H54 (cell line): ENCODE data around the gene ADGRD1.

ENCODE experiments used
- DNase-seq: peaks from one replicate; pipeline ENCODE4 v3.0.0; 2011; ENCODE audit warnings: low spot score, mixed read lengths; ENCODE audit not compliant: insufficient read length
- FAIRE-seq: peaks from 3 replicates; lab custom pipeline; 2011; peaks lifted over from hg19 to GRCh38; lab: Jason Lieb, UNC
- POLR2A ChIP-seq: IDR thresholded peaks from 2 replicates; pipeline ENCODE4 v1.6.1; 2011; ENCODE audit warnings: low read depth, mild to moderate bottlenecking, low read length

ADGRD1 gene

DNA sequence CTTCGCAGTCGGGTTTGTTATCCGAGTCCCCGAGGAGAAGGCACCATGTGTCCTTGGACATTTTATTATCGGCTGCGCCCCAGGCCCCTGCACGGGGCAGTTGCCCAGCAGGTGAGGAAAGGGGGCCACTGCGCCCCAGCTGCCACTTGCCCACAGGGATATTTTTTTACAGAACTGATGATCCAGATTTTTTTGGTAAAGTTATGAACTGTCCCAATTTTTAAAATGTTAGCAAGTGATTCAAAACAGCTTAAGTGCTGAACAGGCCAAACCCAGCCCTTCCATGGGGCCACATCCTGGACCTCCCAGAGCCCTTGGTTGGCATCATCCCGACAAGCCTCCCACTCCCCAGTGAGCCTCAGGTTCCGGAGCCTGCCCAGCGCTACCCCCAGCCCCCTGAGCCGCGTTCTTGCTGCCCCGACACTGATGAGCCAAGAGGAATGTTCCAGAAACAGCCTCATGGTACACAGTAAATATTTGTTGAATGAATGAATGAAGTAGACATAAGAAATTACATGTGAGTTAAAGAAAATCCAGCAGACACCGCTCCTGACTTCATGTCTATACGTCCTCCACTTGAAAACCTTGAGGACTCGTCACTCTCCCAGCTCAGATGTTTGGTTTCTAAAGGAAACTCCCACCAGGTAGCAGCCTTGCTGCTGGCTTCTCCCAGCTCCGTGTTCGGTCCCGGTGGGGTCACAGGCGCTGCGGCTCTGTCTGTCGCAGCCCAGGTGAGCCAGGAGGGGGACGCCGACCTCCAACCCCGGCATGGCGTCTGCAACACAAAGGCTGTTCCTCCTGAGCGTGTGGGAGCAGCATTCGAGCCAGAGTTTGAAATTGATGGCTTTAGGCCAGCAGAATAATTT, 88.5 kb downstream of the ADGRD1 start:
- FAIRE-seq (no peak), DNase-seq (no peak)
- TF ChIP-seq POLR2A, result no peak

DNA sequence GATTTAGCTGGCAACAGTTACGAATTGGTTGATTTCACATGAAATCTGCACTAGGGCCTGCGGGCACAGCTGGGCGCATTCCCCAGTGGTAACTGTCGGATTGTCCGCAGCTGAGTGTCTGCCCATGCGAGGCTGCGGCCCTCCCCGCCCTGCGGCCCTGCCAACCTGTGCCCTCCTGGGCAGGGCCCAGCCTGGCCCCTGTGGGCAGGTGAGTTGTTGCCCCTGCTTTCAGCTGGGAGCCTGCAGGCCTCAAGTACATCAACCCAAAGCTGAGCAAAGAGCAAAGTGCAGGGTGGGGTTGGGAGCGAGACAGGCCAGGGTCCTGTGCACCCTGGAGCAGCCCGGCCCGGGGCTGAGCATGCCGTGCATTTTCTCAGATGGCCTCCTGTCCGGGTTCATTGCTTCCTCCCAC, 89.1 kb downstream of the ADGRD1 start:
- TF ChIP-seq POLR2A, result no peak
- FAIRE-seq (no peak), DNase-seq (no peak)

DNA sequence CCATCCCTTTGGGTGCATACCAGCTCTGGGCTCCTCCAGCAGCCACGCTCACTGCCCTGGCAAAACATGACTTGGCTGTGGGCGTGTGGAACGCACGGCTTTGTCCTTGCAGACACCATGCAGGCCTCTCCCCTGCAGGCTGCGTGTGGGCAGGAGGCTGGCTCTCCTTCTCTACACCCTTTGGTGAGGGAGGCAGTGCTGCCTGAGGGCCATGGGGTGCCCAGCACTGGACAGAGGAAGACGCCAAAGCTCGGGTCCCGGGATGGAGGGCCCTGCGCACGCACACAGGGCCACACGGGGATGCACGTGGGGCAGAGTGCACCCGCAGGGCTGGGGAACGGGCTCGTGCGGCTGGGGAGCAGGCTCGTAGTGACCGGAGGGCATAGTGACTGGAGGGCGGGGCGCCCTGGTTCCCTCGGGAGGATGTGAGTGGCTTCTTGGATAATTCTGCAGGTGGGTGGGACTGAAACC, 89.7 kb downstream of the ADGRD1 start:
- TF ChIP-seq POLR2A, result no peak
- FAIRE-seq (no peak), DNase-seq (no peak)

DNA sequence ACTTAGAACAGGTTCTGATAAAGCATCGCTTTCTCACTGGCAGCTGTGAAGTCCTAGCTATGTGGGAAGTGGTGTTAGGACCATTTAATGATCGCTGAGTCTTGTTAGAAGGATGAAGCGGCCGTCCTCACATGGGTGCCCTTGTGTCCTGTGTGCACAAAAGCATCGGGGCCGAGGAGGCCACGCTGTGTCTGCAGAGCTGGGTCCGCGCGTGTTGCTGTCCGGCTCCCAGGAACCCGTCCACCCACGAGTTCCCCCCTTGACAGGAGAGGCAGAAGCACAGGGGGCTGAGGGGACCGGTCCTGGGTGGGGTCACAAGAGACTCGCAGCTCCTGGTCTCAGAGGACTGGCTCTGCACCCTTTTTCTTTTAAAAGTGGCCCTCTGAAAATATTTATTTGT, 90.4 kb downstream of the ADGRD1 start:
- no peak for FAIRE-seq
- no peak for DNase-seq
- TF ChIP-seq POLR2A, result no peak

- no peak for FAIRE-seq
- no peak for DNase-seq
- no peak for TF ChIP-seq POLR2A
These were observed 91.2 kb downstream of the ADGRD1 start for GRCh38 chr12:131044760-131045381.

- TF ChIP-seq POLR2A, result no peak
- DNase-seq (no peak), FAIRE-seq (no peak)
These were observed 92.2 kb downstream of the ADGRD1 start for GRCh38 chr12:131045705-131046460.

- no peak for FAIRE-seq
- DNase-seq, result no peak
- no peak for TF ChIP-seq POLR2A
These were observed 93.4 kb downstream of the ADGRD1 start for GRCh38 chr12:131046813-131047788.

DNA sequence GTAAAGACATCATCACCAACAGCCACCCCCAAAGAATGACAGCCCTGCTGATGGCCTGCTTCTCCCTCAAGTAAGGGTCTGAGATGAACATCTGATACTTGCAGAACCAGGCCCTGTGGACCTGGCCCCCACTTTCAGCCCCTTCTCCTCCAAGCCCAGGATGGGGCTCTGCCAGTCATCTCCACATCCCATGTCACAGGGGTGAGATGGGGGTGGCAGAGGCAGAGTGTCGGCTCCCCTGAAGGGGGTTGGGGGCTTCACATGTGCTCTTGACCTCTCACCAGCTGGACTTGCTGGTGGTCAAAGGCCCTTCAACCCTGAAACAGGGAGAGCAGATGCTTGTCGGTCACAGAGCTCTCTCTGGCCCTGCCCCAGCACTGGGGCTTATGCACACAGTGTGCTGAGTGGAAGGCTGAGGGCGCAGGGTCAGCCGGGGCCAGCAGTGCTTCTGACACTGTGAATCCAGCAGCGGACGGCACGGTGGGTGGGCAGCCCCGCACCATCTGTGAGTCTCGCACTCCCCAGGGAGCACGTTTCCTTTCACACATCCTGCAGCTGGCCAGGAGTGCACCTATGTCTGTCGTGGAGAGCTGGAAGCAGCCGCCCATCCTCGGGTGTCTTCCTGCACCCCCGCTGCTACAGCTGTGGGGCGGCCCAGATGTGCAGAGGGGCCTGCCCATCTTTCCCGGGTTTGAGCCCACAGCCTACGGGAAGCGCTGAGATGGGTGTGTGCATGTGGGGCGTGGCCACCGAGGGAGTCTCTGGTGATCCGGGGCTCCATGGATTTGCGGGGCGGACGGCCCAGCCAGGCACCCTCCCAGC, 94.3 kb downstream of the ADGRD1 start:
- no peak for TF ChIP-seq POLR2A
- DNase-seq, result no peak
- no peak for FAIRE-seq

DNA sequence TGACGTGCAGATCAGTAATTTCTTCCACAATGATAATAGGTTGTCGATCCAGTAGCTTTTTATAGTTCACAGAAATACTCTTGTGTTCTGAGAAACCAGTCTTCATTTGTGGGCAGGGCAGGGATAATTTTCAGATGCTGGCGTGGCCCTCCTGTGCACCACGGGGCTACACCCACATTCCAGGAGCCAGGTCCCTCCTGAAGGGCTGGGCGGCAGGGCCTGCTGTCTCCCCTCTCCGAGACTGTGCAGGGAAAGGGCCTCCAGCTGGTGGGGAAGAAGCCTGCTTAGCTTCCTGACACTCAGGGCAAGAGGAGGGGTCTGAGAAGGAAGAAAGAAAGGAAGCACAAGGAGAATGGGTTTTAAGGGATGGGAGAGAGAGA, 94.9 kb downstream of the ADGRD1 start:
- DNase-seq (no peak), FAIRE-seq (no peak)
- no peak for TF ChIP-seq POLR2A

- DNase-seq (no peak), FAIRE-seq (no peak)
- TF ChIP-seq POLR2A, result no peak
These were observed 95.3 kb downstream of the ADGRD1 start for GRCh38 chr12:131049002-131049401.

DNA sequence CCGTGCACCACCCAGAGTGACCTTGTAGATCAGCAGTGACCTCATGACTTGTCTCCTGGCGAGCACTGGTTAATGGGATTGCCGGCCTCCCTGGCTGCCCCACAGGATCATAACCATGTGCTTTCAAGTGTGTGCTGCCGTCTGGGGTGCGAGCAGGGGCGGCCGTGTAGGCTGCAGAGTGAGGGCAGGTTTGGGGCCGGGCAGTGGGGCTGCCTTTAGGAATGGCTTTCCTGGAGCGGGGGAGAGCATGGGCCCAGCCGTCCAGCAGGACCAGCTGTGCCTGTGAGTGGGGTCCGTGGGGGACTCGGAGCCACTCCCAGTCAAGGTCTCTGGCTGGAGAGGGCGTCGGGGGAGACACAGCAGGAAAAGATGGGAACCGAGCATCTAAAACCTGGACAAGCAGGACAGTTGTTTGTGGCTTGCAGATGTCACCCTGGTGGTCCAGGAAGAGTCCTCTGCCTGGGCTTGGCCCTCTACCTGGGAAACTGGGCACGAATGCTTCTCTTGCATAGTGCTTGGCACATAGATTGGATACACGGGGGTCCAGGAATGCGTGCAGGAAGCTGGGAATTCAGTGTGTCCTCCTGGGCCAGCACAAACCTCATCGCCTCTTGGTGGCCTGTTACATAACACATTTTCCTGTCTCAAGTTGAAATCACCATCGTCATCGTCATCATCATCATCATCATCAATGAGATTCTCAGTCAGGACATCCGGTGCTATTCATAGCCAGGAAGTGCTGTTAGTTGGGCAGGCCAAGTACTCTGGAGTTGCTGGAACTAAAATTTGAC, 96.0 kb downstream of the ADGRD1 start:
- TF ChIP-seq POLR2A, result no peak
- FAIRE-seq, result no peak
- DNase-seq, result no peak
